GM23248 (cell line): ENCODE results near the gene RPL29. TPM values are rescaled to one million over a fixed set of nuclear protein-coding genes. Genes with fewer than 3 reads are reported as not detected.
"Not testable (repeated sequence)": the region's sequence is repeated elsewhere in the genome, so short reads cannot be mapped to it uniquely, and the experiment has no call there.

Experiments used
- DNase-seq: peaks from one replicate; pipeline ENCODE4 v3.0.0-alpha.2; 2015
- H2AFZ ChIP-seq: fragments of 200-600 bp; sonication (generic); 2 replicates; pipeline ENCODE4 v1.6.1; 2016; ENCODE audit warnings: antibody characterized with exemption
- H3F3A ChIP-seq: fragments of 200-600 bp; sonication (generic); 2 replicates; pipeline ENCODE4 v1.6.1; 2016; ENCODE audit warnings: mild to moderate bottlenecking, antibody characterized with exemption, mixed run types; ENCODE audit not compliant: insufficient read depth
- H3K27ac ChIP-seq: fragments of 200-600 bp; sonication (generic); 2 replicates; pipeline ENCODE4 v1.5.1; 2016; ENCODE audit warnings: mild to moderate bottlenecking
- H3K27me3 ChIP-seq: fragments of 200-600 bp; sonication (generic); replicated peaks from 2 replicates; pipeline ENCODE4 v1.6.1; 2016; ENCODE audit warnings: mild to moderate bottlenecking; ENCODE audit not compliant: insufficient read depth
- H3K36me3 ChIP-seq: fragments of 200-600 bp; sonication (generic); 2 replicates; pipeline ENCODE4 v1.6.1; 2016; ENCODE audit warnings: low read depth, mild to moderate bottlenecking
- H3K4me1 ChIP-seq: fragments of 200-600 bp; sonication (generic); 2 replicates; pipeline ENCODE4 v1.6.1; 2016; ENCODE audit warnings: mild to moderate bottlenecking; ENCODE audit not compliant: insufficient read depth
- H3K4me2 ChIP-seq: fragments of 200-600 bp; sonication (generic); one replicate; pipeline ENCODE4 v1.6.1; 2016; ENCODE audit warnings: mild to moderate bottlenecking; ENCODE audit not compliant: unreplicated experiment
- H3K4me3 ChIP-seq: fragments of 200-600 bp; sonication (generic); 2 replicates; pipeline ENCODE4 v1.5.1; 2016; ENCODE audit warnings: mild to moderate bottlenecking
- H3K79me2 ChIP-seq: fragments of 200-600 bp; sonication (generic); 2 replicates; pipeline ENCODE4 v1.6.1; 2016; ENCODE audit warnings: mild to moderate bottlenecking; ENCODE audit not compliant: insufficient read depth
- H3K9ac ChIP-seq: fragments of 200-600 bp; sonication (generic); 2 replicates; pipeline ENCODE4 v1.6.1; 2016; ENCODE audit warnings: mild to moderate bottlenecking
- H3K9me2 ChIP-seq: fragments of 200-600 bp; sonication (generic); 2 replicates; pipeline ENCODE4 v1.6.1; 2016; ENCODE audit warnings: mixed run types, mild to moderate bottlenecking, moderate library complexity; ENCODE audit not compliant: insufficient read depth
- H3K9me3 ChIP-seq: fragments of 200-600 bp; sonication (generic); one replicate; pipeline ENCODE4 v1.6.1; 2017; ENCODE audit warnings: low read depth
- H4K20me1 ChIP-seq: fragments of 200-600 bp; sonication (generic); 2 replicates; pipeline ENCODE4 v1.6.0; 2016; ENCODE audit not compliant: insufficient read depth
- EZH2 ChIP-seq: fragments of 200-600 bp; sonication (generic); IDR thresholded peaks from 2 replicates; pipeline ENCODE4 v1.6.1; 2018; ENCODE audit warnings: antibody characterized with exemption, mild to moderate bottlenecking; ENCODE audit not compliant: insufficient read depth, poor library complexity, severe bottlenecking
- EZH2phosphoT487 ChIP-seq: fragments of 200-600 bp; sonication (generic); IDR thresholded peaks from 2 replicates; pipeline ENCODE4 v1.6.1; 2018; ENCODE audit warnings: antibody characterized with exemption, moderate library complexity, mild to moderate bottlenecking, low read depth; ENCODE audit not compliant: insufficient read depth
- WGBS, 2 experiments: methylation state at CpG; one replicate each; pipeline ENCODE4 v1.1.6; 2015 to 2017; ENCODE audit warnings: low lambda C conversion rate in 2 of 2, low coverage in 1 of 2; ENCODE audit errors: missing lambda C conversion rate in 2 of 2; 5-methylcytosine and 5-hydroxymethylcytosine counted together
- in situ Hi-C: fragments of 300-500 bp; cut with MboI; formaldehyde crosslinking; loops from 2 replicates; pipeline ENCODE4 v1.15.0; 2020
- polyA plus RNA-seq: library from polyadenylated mRNA; unstranded; fragments of >200 nt; fragmentation: Nextera tagmentation; extraction: Ambion mirVana; gene quantifications from 2 replicates; pipeline ENCODE4 v1.2.1, GENCODE V29; 2016
- total RNA-seq: library from RNA; depleted of rRNA; stranded (reverse); fragments of >200 nt; shearing (Covaris generic); gene quantifications from 2 replicates; pipeline ENCODE4 v1.2.3, GENCODE V29; 2014

The RPL29 gene
- total and polyA plus RNA-seq, 2 experiments from 2014 or later = 690 to 1,164 TPM

GRCh38 chr3:51992017-51992682 lies 3.5 kb downstream of the RPL29 start:
- DNase-seq = no peak
- Histone ChIP-seq H3K4me1 (peaks cover 8% of the 10 kb centered on the region), H3K4me3 (no peak overlapping the region), H2AFZ (no peak overlapping the region), H3K27ac (no peak overlapping the region), H3K9me3 (no peaks in the 10 kb centered on the region), H3K27me3 (no peaks in the 10 kb centered on the region), H3K79me2 (peaks cover 42% of the 10 kb centered on the region), H3K9me2 (no peaks in the 10 kb centered on the region), H3K36me3 (peaks cover 23% of the 10 kb centered on the region; the same call in 1 of the 2 replicates), H3K9ac (peak overlapping the region; percentile 55), H3F3A (peaks cover 32% of the 10 kb centered on the region), H3K4me2 (no peak overlapping the region), H4K20me1 (peaks cover 3% of the 10 kb centered on the region; the same call in 1 of the 2 replicates)
- 95% methylated on average over 3 of the region's 3 CpGs for WGBS, 2 experiments
- in situ Hi-C loops = no loop called here
- TF ChIP-seq EZH2phosphoT487 = no peak
- no peak for TF ChIP-seq EZH2

- H4K20me1 ChIP-seq, H3K27ac ChIP-seq, DNase-seq, H3K4me1 ChIP-seq, H2AFZ ChIP-seq, in situ Hi-C loops, H3K9me3 ChIP-seq, H3K9ac ChIP-seq, H3K27me3 ChIP-seq, H3K4me3 ChIP-seq, H3K9me2 ChIP-seq, H3K4me2 ChIP-seq: not testable (repeated sequence)
- peaks cover 32% of the 10 kb centered on the region for H3F3A ChIP-seq
- peaks cover 40% of the 10 kb centered on the region for H3K79me2 ChIP-seq
- 85 to 90% methylated on average over 10 to 34 of the region's 38 CpGs for WGBS, 2 experiments
- H3K36me3 ChIP-seq = peaks cover 23% of the 10 kb centered on the region; the same call in 1 of the 2 replicates
Measured at GRCh38 chr3:51990501-51990971, 5.2 kb downstream of the RPL29 start.

GRCh38 chr3:51988286-51989146 lies 7.2 kb downstream of the RPL29 start:
- TF ChIP-seq EZH2phosphoT487 = no peak
- no peak for TF ChIP-seq EZH2
- Histone ChIP-seq H3K9me2 (no peaks in the 10 kb centered on the region), H3K4me2 (no peak overlapping the region), H3K9me3 (no peaks in the 10 kb centered on the region), H3K4me1 (peaks cover 10% of the 10 kb centered on the region), H3K36me3 (peaks cover 10% of the 10 kb centered on the region; the same call in 1 of the 2 replicates), H4K20me1 (no peaks in the 10 kb centered on the region), H3K9ac (no peak overlapping the region), H3K27me3 (no peaks in the 10 kb centered on the region), H3K4me3 (no peak overlapping the region), H2AFZ (no peak overlapping the region), H3K27ac (no peak overlapping the region), H3K79me2 (peaks cover 37% of the 10 kb centered on the region), H3F3A (peaks cover 23% of the 10 kb centered on the region)
- whole genome bisulfite sequencing, 2 experiments = 84 to 85% methylated on average over 14 to 15 of the region's 15 CpGs
- no peak for DNase-seq
- in situ Hi-C loops = no loop called here

- Histone ChIP-seq H3K79me2 (peaks cover 29% of the 10 kb centered on the region), H3K4me3 (no peak overlapping the region), H2AFZ (no peak overlapping the region), H3K9ac (no peak overlapping the region), H3K27me3 (no peaks in the 10 kb centered on the region), H3K9me2 (no peaks in the 10 kb centered on the region), H3K4me1 (peaks cover 11% of the 10 kb centered on the region), H3K4me2 (no peak overlapping the region), H3K9me3 (no peaks in the 10 kb centered on the region), H3K27ac (no peak overlapping the region), H3F3A (peaks cover 22% of the 10 kb centered on the region), H4K20me1 (no peaks in the 10 kb centered on the region), H3K36me3 (0 out of 2 replicates have a peak, but pooled peaks cover 7% of the 10 kb centered on the region)
- TF ChIP-seq EZH2phosphoT487 (no peak), EZH2 (no peak)
- 84 to 93% methylated on average over 7 of the region's 7 CpGs for WGBS, 2 experiments
- no peak for DNase-seq
- in situ Hi-C loops = no loop called here
Measured at GRCh38 chr3:51987568-51987967, 8.1 kb downstream of the RPL29 start.
